PFSK-1 (cell line): ENCODE results near the gene JAKMIP1.

Experiments
- FOXP2 ChIP-seq: optimal IDR thresholded peaks from 2 replicates; pipeline ENCODE3; 2011; ENCODE audit warnings: borderline replicate concordance, control low read depth, inconsistent platforms; ENCODE audit not compliant: insufficient read depth; ENCODE audit errors: extremely low read length, extremely low read depth
- POLR2AphosphoS5 ChIP-seq: IDR thresholded peaks from 2 replicates; pipeline ENCODE4 v1.6.1; 2012; ENCODE audit warnings: low read depth, mild to moderate bottlenecking, control low read depth, low read length, moderate library complexity
- REST ChIP-seq, 2 experiments: IDR thresholded peaks; 2 replicates each; pipeline versions ENCODE4 v1.6.1 to v1.8.0; 2011 to 2012; ENCODE audit warnings: low read depth in 2 of 2, low read length in 2 of 2, control low read depth in 1 of 2, inconsistent platforms in 1 of 2, mild to moderate bottlenecking in 1 of 2, moderate library complexity in 1 of 2; ENCODE audit not compliant: insufficient read depth in 1 of 2
- SIN3A ChIP-seq: IDR thresholded peaks from 2 replicates; pipeline ENCODE4 v1.6.1; 2012; ENCODE audit warnings: mild to moderate bottlenecking, low read length, moderate library complexity, borderline replicate concordance; ENCODE audit not compliant: insufficient read depth
- TAF1 ChIP-seq: IDR thresholded peaks from 2 replicates; pipeline ENCODE4 v1.6.1; 2012; ENCODE audit warnings: low read length, control low read depth, borderline replicate concordance; ENCODE audit not compliant: insufficient read depth

JAKMIP1 gene

GRCh38 chr4:6194458-6195195, 5.7 kb downstream of the JAKMIP1 start:
- TF ChIP-seq TAF1 = no peak
- no peak for TF ChIP-seq FOXP2
- no peak for TF ChIP-seq SIN3A
- no peak for TF ChIP-seq REST (IDR thresholded peaks at IDR 0.05; ENCODE audit: insufficient read depth in 1 of 2, low read depth in 2 of 2, low read length in 2 of 2)
- no peak for TF ChIP-seq POLR2AphosphoS5

GRCh38 chr4:6193399-6193798, 7.0 kb downstream of the JAKMIP1 start:
- TF ChIP-seq TAF1 = no peak
- TF ChIP-seq POLR2AphosphoS5 = no peak
- TF ChIP-seq FOXP2 = no peak
- TF ChIP-seq SIN3A = no peak
- TF ChIP-seq REST (IDR thresholded peaks at IDR 0.05; ENCODE audit: insufficient read depth in 1 of 2, low read depth in 2 of 2, low read length in 2 of 2) = no peak

GRCh38 chr4:6192245-6192644, 8.1 kb downstream of the JAKMIP1 start:
- TF ChIP-seq TAF1 (no peak), POLR2AphosphoS5 (no peak), REST (IDR thresholded peaks at IDR 0.05; ENCODE audit: insufficient read depth in 1 of 2, low read depth in 2 of 2, low read length in 2 of 2) (no peak), SIN3A (no peak), FOXP2 (no peak)

GRCh38 chr4:6191448-6192130, 8.8 kb downstream of the JAKMIP1 start:
- TF ChIP-seq REST (IDR thresholded peaks at IDR 0.05; ENCODE audit: insufficient read depth in 1 of 2, low read depth in 2 of 2, low read length in 2 of 2) (no peak), FOXP2 (no peak), POLR2AphosphoS5 (no peak), TAF1 (no peak), SIN3A (no peak)

GRCh38 chr4:6190486-6190885, 9.9 kb downstream of the JAKMIP1 start:
- no peak for TF ChIP-seq TAF1
- TF ChIP-seq REST (IDR thresholded peaks at IDR 0.05; ENCODE audit: insufficient read depth in 1 of 2, low read depth in 2 of 2, low read length in 2 of 2) = no peak
- no peak for TF ChIP-seq SIN3A
- no peak for TF ChIP-seq FOXP2
- TF ChIP-seq POLR2AphosphoS5 = no peak
